ENCODE data around the gene OR5D14.

OR5D14 gene

DNA sequence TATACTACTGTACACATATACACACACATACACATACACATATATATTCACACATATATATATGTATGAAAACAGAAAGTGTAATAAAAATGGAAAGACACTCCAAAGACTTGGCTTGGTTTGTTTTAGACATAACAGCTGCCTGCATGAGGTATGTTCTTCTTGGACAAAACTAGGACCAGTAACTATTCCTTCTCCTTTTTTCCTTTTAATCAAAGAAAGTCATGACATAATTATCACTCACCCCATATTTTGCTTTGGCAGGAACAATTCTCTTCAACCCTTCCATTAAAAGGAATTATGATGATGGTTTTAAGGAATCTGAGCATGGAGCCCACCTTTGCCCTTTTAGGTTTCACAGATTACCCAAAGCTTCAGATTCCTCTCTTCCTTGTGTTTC is at the start of gene OR5D14:
Gene OR5D14 (plus strand): TSS at position 301 of the 400 bp plus-strand sequence. CDS start 0 bp downstream, at position 301.
- ATAC-seq (no peak), DNase-seq (no peak)
- no peaks in the 10 kb centered on the region for H3K36me3 Mint-ChIP-seq (ENCODE audit: low read depth)
- H3K27ac Mint-ChIP-seq = no peak within 1 kb of the TSS
- H3K4me3 Mint-ChIP-seq = no peak within 1 kb of the TSS
- no peaks in the 10 kb centered on the region for H3K27me3 Mint-ChIP-seq
- no peaks in the 10 kb centered on the region for H3K4me1 Mint-ChIP-seq
- peaks cover 24% of the 10 kb centered on the region for H3K9me3 Mint-ChIP-seq

DNA sequence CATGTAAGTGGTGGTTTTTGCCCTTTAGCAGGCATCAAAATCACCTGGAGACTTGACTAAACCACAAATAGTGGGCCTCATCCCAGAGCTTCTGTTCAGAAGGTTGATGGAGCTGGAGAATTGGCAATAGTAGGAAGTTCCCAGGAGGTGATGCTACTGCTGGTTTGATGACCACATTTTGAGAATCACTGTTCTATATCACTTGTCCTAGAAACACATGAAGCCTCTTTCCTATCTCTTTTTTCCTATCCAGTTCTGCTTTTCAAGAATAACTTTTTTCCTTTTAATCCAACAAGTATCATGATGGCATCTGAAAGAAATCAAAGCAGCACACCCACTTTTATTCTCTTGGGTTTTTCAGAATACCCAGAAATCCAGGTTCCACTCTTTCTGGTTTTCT is 22.2 kb upstream of the OR5D14 start, which contains the start of gene OR5D13:
Gene OR5D13 (plus strand): TSS at position 301 of the 400 bp plus-strand sequence. CDS start 0 bp downstream, at position 301.
- ATAC-seq (no peak), DNase-seq (no peak)
- H3K9me3 Mint-ChIP-seq = peaks cover 15% of the 10 kb centered on the region
- no peaks in the 10 kb centered on the region for H3K27me3 Mint-ChIP-seq
- H3K4me1 Mint-ChIP-seq = no peaks in the 10 kb centered on the region
- no peak within 1 kb of the TSS for H3K4me3 Mint-ChIP-seq
- no peak within 1 kb of the TSS for H3K27ac Mint-ChIP-seq
- H3K36me3 Mint-ChIP-seq (ENCODE audit: low read depth) = no peaks in the 10 kb centered on the region

DNA sequence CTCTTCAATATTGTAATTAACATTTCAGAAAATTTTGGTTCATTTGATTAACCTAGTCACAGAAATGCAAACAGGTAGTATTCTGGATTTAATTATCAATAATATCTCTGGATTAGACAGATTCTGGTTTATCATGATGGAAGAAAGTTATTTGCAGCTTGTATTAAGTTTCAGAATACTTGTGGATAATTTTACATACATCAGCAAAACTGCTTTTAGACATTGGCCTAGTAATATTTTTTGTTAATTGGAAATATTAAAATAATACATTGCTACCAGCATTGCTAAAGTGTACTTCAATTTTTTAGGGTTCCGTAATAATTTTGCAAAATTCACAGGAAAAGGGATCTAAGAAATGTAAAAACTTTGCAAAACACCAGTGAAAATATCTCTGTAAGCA is 3.8 kb upstream of the OR5D14 start:
- no peaks in the 10 kb centered on the region for H3K27me3 Mint-ChIP-seq
- no peaks in the 10 kb centered on the region for H3K36me3 Mint-ChIP-seq (ENCODE audit: low read depth)
- H3K9me3 Mint-ChIP-seq = peaks cover 18% of the 10 kb centered on the region
- H3K27ac Mint-ChIP-seq = no peak overlapping the region
- DNase-seq (no peak), ATAC-seq (no peak)
- no peaks in the 10 kb centered on the region for H3K4me1 Mint-ChIP-seq
- H3K4me3 Mint-ChIP-seq = no peak overlapping the region

GRCh38 chr11:55793321-55793720 is 2.0 kb upstream of the OR5D14 start:
- Mint-ChIP-seq H3K9me3 (peaks cover 18% of the 10 kb centered on the region), H3K27ac (no peak overlapping the region), H3K4me1 (no peaks in the 10 kb centered on the region), H3K4me3 (no peak overlapping the region), H3K36me3 (ENCODE audit: low read depth) (no peaks in the 10 kb centered on the region), H3K27me3 (no peaks in the 10 kb centered on the region)
- DNase-seq (no peak), ATAC-seq (no peak)

DNA sequence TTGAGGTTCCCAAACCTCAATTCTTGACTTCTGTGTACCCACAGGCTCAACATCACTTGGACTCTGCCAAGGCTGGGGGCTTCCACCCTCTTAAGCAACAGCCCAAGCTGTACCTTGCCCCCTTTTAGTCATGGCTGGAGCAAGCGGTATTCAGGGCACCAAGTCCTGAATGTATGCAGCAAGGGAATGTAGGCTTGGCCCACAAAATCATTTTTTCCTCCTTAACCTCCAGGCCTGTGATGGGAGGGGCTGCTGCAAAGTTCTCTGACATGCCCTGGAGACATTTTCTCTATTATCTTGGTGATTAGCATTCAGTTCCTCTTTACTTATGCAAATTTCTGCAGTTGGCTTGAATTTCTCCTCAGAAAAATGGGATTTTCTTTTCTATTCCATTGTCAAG is 10.9 kb downstream of the OR5D14 start:
- H3K27ac Mint-ChIP-seq = no peak overlapping the region
- no peaks in the 10 kb centered on the region for H3K4me1 Mint-ChIP-seq
- H3K27me3 Mint-ChIP-seq = no peaks in the 10 kb centered on the region
- H3K4me3 Mint-ChIP-seq = no peak overlapping the region
- H3K36me3 Mint-ChIP-seq (ENCODE audit: low read depth) = no peaks in the 10 kb centered on the region
- ATAC-seq (no peak), DNase-seq (no peak)
- H3K9me3 Mint-ChIP-seq = peaks cover 34% of the 10 kb centered on the region

GRCh38 chr11:55811067-55811466 is 15.7 kb downstream of the OR5D14 start, which contains the start of gene OR5L1:
TSS of gene OR5L1 (plus strand) at chr11:55811367. CDS start at chr11:55811467, 100 bp downstream.
- no peaks in the 10 kb centered on the region for H3K4me1 Mint-ChIP-seq
- no peak within 1 kb of the TSS for H3K27ac Mint-ChIP-seq
- no peaks in the 10 kb centered on the region for H3K36me3 Mint-ChIP-seq (ENCODE audit: low read depth)
- DNase-seq = no peak
- no peak for ATAC-seq
- no peaks in the 10 kb centered on the region for H3K27me3 Mint-ChIP-seq
- peaks cover 30% of the 10 kb centered on the region for H3K9me3 Mint-ChIP-seq
- H3K4me3 Mint-ChIP-seq = no peak within 1 kb of the TSS

- no peak for DNase-seq
- H3K27ac Mint-ChIP-seq = no peak within 1 kb of the TSS
- H3K36me3 Mint-ChIP-seq (ENCODE audit: low read depth) = no peaks in the 10 kb centered on the region
- ATAC-seq = no peak
- H3K4me3 Mint-ChIP-seq = no peak within 1 kb of the TSS
- H3K4me1 Mint-ChIP-seq = no peaks in the 10 kb centered on the region
- no peaks in the 10 kb centered on the region for H3K27me3 Mint-ChIP-seq
- H3K9me3 Mint-ChIP-seq = peaks cover 26% of the 10 kb centered on the region
Measured at GRCh38 chr11:55819330-55819729, 24.0 kb downstream of the OR5D14 start, which contains the start of gene OR5D18. TSS of gene OR5D18 (plus strand) at chr11:55819630. CDS start at chr11:55819630, 0 bp downstream.

DNA sequence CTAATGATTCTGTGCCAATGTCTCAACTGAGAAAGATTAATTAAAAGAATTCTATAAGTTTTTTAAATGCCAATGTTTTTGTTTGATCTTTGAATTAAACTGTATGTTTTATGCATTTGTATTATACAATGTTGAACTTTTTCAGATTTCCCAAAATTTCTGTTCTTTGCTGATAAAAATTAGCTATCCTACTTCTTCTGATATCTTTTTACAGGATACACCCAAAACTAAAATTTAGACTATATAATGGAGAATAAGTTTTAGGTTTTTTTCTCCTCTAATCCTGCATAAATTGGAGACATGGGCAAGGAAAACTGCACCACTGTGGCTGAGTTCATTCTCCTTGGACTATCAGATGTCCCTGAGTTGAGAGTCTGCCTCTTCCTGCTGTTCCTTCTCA is 31.6 kb downstream of the OR5D14 start, which contains the start of gene OR5L2:
Gene OR5L2 (plus strand): TSS at position 301 of the 400 bp plus-strand sequence. CDS start 0 bp downstream, at position 301.
- no peaks in the 10 kb centered on the region for H3K36me3 Mint-ChIP-seq (ENCODE audit: low read depth)
- no peak for ATAC-seq
- no peaks in the 10 kb centered on the region for H3K9me3 Mint-ChIP-seq

GRCh38 chr11:55838452-55838851 is 43.1 kb downstream of the OR5D14 start, which contains the start of gene OR5D16:
TSS of gene OR5D16 (plus strand) at chr11:55838752. CDS start at chr11:55838752, 0 bp downstream.
- no peak for DNase-seq
- H3K9me3 Mint-ChIP-seq = peaks cover 28% of the 10 kb centered on the region
- H3K27ac Mint-ChIP-seq = no peak within 1 kb of the TSS
- no peaks in the 10 kb centered on the region for H3K27me3 Mint-ChIP-seq
- no peaks in the 10 kb centered on the region for H3K36me3 Mint-ChIP-seq (ENCODE audit: low read depth)
- no peaks in the 10 kb centered on the region for H3K4me1 Mint-ChIP-seq
- no peak for ATAC-seq
- H3K4me3 Mint-ChIP-seq = no peak within 1 kb of the TSS

More for the DNA sequence above, 31.6 kb downstream of the OR5D14 start, which contains the start of gene OR5L2:
- no peaks in the 10 kb centered on the region for H3K4me1 Mint-ChIP-seq
- no peaks in the 10 kb centered on the region for H3K27me3 Mint-ChIP-seq
- no peak within 1 kb of the TSS for H3K27ac Mint-ChIP-seq
- no peak within 1 kb of the TSS for H3K4me3 Mint-ChIP-seq
- no peak for DNase-seq
